Calu3 (cell line): Measurements from ENCODE around the gene UBE2F. TPM values are rescaled to one million over a fixed set of nuclear protein-coding genes. Genes with fewer than 3 reads are reported as not detected.

ENCODE experiments used
- BruUV-seq: library from RNA; stranded (reverse); fragments of 400-500 nt; replicated peaks from 2 replicates; lab custom pipeline; 2021; lab: Mats Ljungman, UMichigan
- CTCF ChIA-PET: fragments of 300-600 bp; sonication (Branson Sonifier 250); formaldehyde crosslinking; loops from one replicate; lab custom pipeline; 2022; ENCODE audit warnings: antibody characterized with exemption; lab: Charles Lee
- DNase-seq: peaks from one replicate; pipeline ENCODE4 v3.0.0; 2022
- H3K27ac Mint-ChIP-seq: one replicate; pipeline ENCODE4 v1.8.0; 2022; ENCODE audit warnings: mixed read lengths; ENCODE audit not compliant: unreplicated experiment
- H3K27me3 Mint-ChIP-seq: one replicate; pipeline ENCODE4 v1.8.0; 2022; ENCODE audit warnings: mixed read lengths; ENCODE audit not compliant: unreplicated experiment
- H3K36me3 Mint-ChIP-seq: one replicate; pipeline ENCODE4 v1.8.0; 2022; ENCODE audit warnings: mild to moderate bottlenecking, moderate library complexity, mixed read lengths; ENCODE audit not compliant: insufficient read depth, unreplicated experiment
- H3K4me1 Mint-ChIP-seq: one replicate; pipeline ENCODE4 v1.8.0; 2022; ENCODE audit warnings: mild to moderate bottlenecking, low read depth, mixed read lengths; ENCODE audit not compliant: unreplicated experiment
- H3K4me3 Mint-ChIP-seq: one replicate; pipeline ENCODE4 v1.8.0; 2022; ENCODE audit warnings: mild to moderate bottlenecking, low read depth, moderate library complexity, mixed read lengths; ENCODE audit not compliant: unreplicated experiment
- H3K9me3 Mint-ChIP-seq: one replicate; pipeline ENCODE4 v1.8.0; 2022; ENCODE audit warnings: low read depth, mixed read lengths; ENCODE audit not compliant: unreplicated experiment
- CTCF ChIP-seq: fragments of 200-600 bp; IDR thresholded peaks from one replicate; pipeline ENCODE4 v1.8.0; 2022; ENCODE audit warnings: antibody characterized with exemption; ENCODE audit not compliant: unreplicated experiment
- intact Hi-C: fragments of 100-400 bp; cut with micrococcal nuclease; formaldehyde crosslinking; loops from one replicate; pipeline ENCODE4 v1.10.0; 2022; ENCODE audit not compliant: unreplicated experiment
- total RNA-seq: library from RNA; stranded (reverse); gene quantifications from 2 replicates; pipeline ENCODE4 v1.2.3, GENCODE V29; 2022

The UBE2F gene
- total RNA-seq, 1 experiment from 2014 or later = 40.1 TPM

- Mint-ChIP-seq H3K4me1 (peaks cover 24% of the 10 kb centered on the region), H3K27me3 (no peaks in the 10 kb centered on the region), H3K9me3 (no peaks in the 10 kb centered on the region), H3K27ac (peak overlapping the region; percentile 24), H3K36me3 (peaks cover 27% of the 10 kb centered on the region), H3K4me3 (peak overlapping the region; percentile 82)
- no peak for DNase-seq
- no TSS peak for BruUV-seq
- intact Hi-C loops = no loop called here
- TF ChIP-seq CTCF = no peak
- CTCF ChIA-PET = interaction anchor here (1.1 kb wide), 1 partner anchor 110 kb away, joined by 4 read pairs; no protein-coding TSS in a partner anchor
Measured at GRCh38 chr2:237968048-237968862, 1.4 kb downstream of the UBE2F start.

- TF ChIP-seq CTCF = no peak
- H3K36me3 Mint-ChIP-seq = peaks cover 23% of the 10 kb centered on the region
- CTCF ChIA-PET = no interaction called here
- no peaks in the 10 kb centered on the region for H3K9me3 Mint-ChIP-seq
- DNase-seq = no peak
- H3K27ac Mint-ChIP-seq = no peak overlapping the region
- intact Hi-C loops = no loop called here
- BruUV-seq = no TSS peak
- H3K4me3 Mint-ChIP-seq = no peak overlapping the region
- H3K27me3 Mint-ChIP-seq = no peaks in the 10 kb centered on the region
- peaks cover 24% of the 10 kb centered on the region for H3K4me1 Mint-ChIP-seq
Measured at GRCh38 chr2:237971661-237972060, 4.8 kb downstream of the UBE2F start.

- H3K36me3 Mint-ChIP-seq = peaks cover 18% of the 10 kb centered on the region
- no peak for TF ChIP-seq CTCF
- no peak for DNase-seq
- H3K4me1 Mint-ChIP-seq = peaks cover 24% of the 10 kb centered on the region
- intact Hi-C loops = no loop called here
- no peak overlapping the region for H3K27ac Mint-ChIP-seq
- no peaks in the 10 kb centered on the region for H3K9me3 Mint-ChIP-seq
- CTCF ChIA-PET = interaction anchor here (0.7 kb wide), 1 partner anchor 240 kb away, joined by 4 read pairs; no protein-coding TSS in a partner anchor
- H3K27me3 Mint-ChIP-seq = no peaks in the 10 kb centered on the region
- no peak overlapping the region for H3K4me3 Mint-ChIP-seq
- BruUV-seq = no TSS peak
Measured at GRCh38 chr2:237972211-237972610, 5.4 kb downstream of the UBE2F start.

DNA sequence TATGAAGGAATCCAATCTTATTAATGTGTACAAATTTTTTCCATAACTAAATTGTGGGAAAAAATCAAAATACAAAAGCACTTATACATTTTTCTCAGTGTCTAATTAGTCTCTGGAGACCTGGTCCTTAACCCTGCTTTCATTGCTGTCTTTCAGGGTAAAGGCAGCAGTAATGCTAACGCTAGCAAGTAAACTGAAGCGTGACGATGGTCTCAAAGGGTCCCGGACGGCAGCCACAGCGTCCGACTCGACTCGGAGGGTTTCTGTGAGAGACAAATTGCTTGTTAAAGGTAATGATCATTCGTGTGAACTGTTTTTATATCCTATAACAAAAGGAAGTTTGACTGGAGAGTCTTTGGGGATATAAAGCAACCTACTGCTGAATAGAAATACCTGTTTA, 6.1 kb downstream of the UBE2F start:
- Mint-ChIP-seq H3K27me3 (no peaks in the 10 kb centered on the region), H3K36me3 (peaks cover 11% of the 10 kb centered on the region), H3K4me3 (no peak overlapping the region), H3K27ac (no peak overlapping the region), H3K9me3 (no peaks in the 10 kb centered on the region), H3K4me1 (peaks cover 18% of the 10 kb centered on the region)
- intact Hi-C loops = no loop called here
- no TSS peak for BruUV-seq
- no peak for DNase-seq
- CTCF ChIA-PET = interaction anchor here (0.7 kb wide), 1 partner anchor 239 kb away, joined by 4 read pairs; no protein-coding TSS in a partner anchor
- TF ChIP-seq CTCF = no peak
